DOHH2 (cell line): ENCODE data around the gene TAF6.

Experiments
- H3F3A ChIP-seq: fragments of 200-600 bp; sonication (generic), shearing (Covaris generic); 2 replicates; pipeline ENCODE4 v1.6.0; 2016; ENCODE audit warnings: antibody characterized with exemption, mild to moderate bottlenecking; ENCODE audit not compliant: control insufficient read depth, insufficient read depth
- H3K27ac ChIP-seq: fragments of 200-600 bp; sonication (generic); 2 replicates; pipeline ENCODE4 v1.5.1; 2014; ENCODE audit warnings: low read depth, mild to moderate bottlenecking, low read length, moderate library complexity
- H3K27me3 ChIP-seq: fragments of 200-600 bp; sonication (generic); 2 replicates; pipeline ENCODE4 v1.6.1; 2014; ENCODE audit warnings: mild to moderate bottlenecking, low read length, mixed read lengths; ENCODE audit not compliant: control insufficient read depth
- H3K36me3 ChIP-seq: fragments of 200-600 bp; sonication (generic); 2 replicates; pipeline ENCODE4 v1.6.1; 2014; ENCODE audit warnings: mild to moderate bottlenecking, low read length, moderate library complexity, mixed read lengths; ENCODE audit not compliant: control insufficient read depth
- H3K4me1 ChIP-seq: fragments of 200-600 bp; sonication (generic); 2 replicates; pipeline ENCODE4 v1.6.1; 2014; ENCODE audit warnings: mild to moderate bottlenecking, low read length, mixed read lengths; ENCODE audit not compliant: control insufficient read depth
- H3K4me2 ChIP-seq: fragments of 200-600 bp; sonication (generic); 2 replicates; pipeline ENCODE4 v1.6.0; 2014; ENCODE audit warnings: mild to moderate bottlenecking, low read length, moderate library complexity
- H3K4me3 ChIP-seq: fragments of 200-600 bp; sonication (generic); 2 replicates; pipeline ENCODE4 v1.5.1; 2014; ENCODE audit warnings: mild to moderate bottlenecking, low read length, mixed read lengths
- H3K79me2 ChIP-seq: fragments of 200-600 bp; sonication (generic); 2 replicates; pipeline ENCODE4 v1.6.1; 2014; ENCODE audit warnings: mild to moderate bottlenecking, low read length, mixed read lengths; ENCODE audit not compliant: control insufficient read depth
- H3K9me2 ChIP-seq: fragments of 200-600 bp; sonication (generic); replicated peaks from 2 replicates; pipeline ENCODE4 v1.6.1; 2014; ENCODE audit warnings: mild to moderate bottlenecking, low read length, mixed read lengths; ENCODE audit not compliant: control insufficient read depth
- H3K9me3 ChIP-seq: fragments of 200-600 bp; sonication (generic); 2 replicates; pipeline ENCODE4 v1.6.1; 2014; ENCODE audit warnings: antibody characterized with exemption, low read length, mixed read lengths; ENCODE audit not compliant: control insufficient read depth, insufficient read depth
- H4K20me1 ChIP-seq: fragments of 200-600 bp; sonication (generic); 2 replicates; pipeline ENCODE4 v1.6.0; 2014; ENCODE audit warnings: low read depth, mild to moderate bottlenecking, antibody characterized with exemption, low read length, moderate library complexity; ENCODE audit not compliant: control insufficient read depth, insufficient read depth
- EZH2phosphoT487 ChIP-seq: fragments of 200-600 bp; sonication (generic); IDR thresholded peaks from 2 replicates; pipeline ENCODE4 v1.6.1; 2017; ENCODE audit warnings: borderline replicate concordance, mild to moderate bottlenecking, antibody characterized with exemption, low read length, moderate library complexity, mixed read lengths
- TF ChIP-seq, protein P1 (sequence below): fragments of 200-600 bp; sonication (generic); IDR thresholded peaks from one replicate; pipeline ENCODE4 v1.5.1; 2014; ENCODE audit warnings: antibody characterized with exemption, mild to moderate bottlenecking, low read depth, low read length; ENCODE audit not compliant: poor library complexity, severe bottlenecking

TAF6 gene

DNA sequence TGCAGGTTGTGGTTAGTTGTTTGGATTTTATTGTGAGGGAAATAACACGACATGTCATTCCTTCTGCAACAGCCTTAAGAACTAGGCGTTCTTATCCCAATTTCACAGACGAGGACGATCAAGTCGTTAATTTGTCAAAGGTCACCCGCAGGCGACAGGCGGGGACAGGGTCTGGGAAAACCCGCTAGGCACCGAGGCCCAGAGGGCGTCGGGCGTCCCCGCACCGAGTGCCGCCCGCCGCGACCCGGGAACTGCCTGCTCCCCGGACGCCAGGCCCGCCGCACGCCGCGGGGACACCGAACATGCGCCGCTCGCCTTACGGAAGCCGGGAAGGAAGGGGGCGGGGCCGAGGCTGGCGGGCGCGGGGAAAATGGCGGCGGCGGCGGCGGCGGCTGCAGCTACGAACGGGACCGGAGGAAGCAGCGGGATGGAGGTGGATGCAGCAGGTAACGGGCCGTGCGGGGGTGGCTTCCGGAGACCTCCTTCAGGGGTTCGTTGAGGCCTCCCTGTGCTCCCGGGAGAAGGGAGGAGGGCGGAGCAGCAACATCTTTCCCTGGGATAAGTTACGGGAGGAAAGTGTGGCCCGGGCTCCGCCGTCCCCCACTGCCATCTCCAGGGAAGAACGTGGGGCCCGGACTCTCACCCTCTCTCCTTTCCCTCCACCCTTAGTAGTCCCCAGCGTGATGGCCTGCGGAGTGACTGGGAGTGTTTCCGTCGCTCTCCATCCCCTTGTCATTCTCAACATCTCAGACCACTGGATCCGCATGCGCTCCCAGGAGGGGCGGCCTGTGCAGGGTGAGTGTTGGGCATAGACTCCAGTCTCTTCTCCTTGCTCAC lies 30.3 kb downstream of the TAF6 start, which contains the start of gene COPS6:
TSS of gene COPS6 (plus strand) at position 349 of the 837 bp plus-strand sequence. CDS start at position 371, 22 bp downstream.
- Histone ChIP-seq H3K27me3 (peaks cover 6% of the 10 kb centered on the region; the same call in 1 of the 2 replicates), H3K27ac (peak within 1 kb of the TSS; percentile 66), H3K79me2 (peaks cover 25% of the 10 kb centered on the region), H4K20me1 (0 out of 2 replicates have a peak, but pooled peaks cover under 1% of the 10 kb centered on the region), H3K4me3 (peak within 1 kb of the TSS; percentile 82), H3K4me2 (peak within 1 kb of the TSS; percentile 97), H3K9me3 (no peaks in the 10 kb centered on the region), H3K4me1 (peaks cover 28% of the 10 kb centered on the region), H3F3A (peaks cover 54% of the 10 kb centered on the region), H3K9me2 (no peaks in the 10 kb centered on the region), H3K36me3 (peaks cover 44% of the 10 kb centered on the region)
- no peak for TF ChIP-seq EZH2phosphoT487
- TF ChIP-seq, protein P1, sequence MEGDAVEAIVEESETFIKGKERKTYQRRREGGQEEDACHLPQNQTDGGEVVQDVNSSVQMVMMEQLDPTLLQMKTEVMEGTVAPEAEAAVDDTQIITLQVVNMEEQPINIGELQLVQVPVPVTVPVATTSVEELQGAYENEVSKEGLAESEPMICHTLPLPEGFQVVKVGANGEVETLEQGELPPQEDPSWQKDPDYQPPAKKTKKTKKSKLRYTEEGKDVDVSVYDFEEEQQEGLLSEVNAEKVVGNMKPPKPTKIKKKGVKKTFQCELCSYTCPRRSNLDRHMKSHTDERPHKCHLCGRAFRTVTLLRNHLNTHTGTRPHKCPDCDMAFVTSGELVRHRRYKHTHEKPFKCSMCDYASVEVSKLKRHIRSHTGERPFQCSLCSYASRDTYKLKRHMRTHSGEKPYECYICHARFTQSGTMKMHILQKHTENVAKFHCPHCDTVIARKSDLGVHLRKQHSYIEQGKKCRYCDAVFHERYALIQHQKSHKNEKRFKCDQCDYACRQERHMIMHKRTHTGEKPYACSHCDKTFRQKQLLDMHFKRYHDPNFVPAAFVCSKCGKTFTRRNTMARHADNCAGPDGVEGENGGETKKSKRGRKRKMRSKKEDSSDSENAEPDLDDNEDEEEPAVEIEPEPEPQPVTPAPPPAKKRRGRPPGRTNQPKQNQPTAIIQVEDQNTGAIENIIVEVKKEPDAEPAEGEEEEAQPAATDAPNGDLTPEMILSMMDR: no peak

DNA sequence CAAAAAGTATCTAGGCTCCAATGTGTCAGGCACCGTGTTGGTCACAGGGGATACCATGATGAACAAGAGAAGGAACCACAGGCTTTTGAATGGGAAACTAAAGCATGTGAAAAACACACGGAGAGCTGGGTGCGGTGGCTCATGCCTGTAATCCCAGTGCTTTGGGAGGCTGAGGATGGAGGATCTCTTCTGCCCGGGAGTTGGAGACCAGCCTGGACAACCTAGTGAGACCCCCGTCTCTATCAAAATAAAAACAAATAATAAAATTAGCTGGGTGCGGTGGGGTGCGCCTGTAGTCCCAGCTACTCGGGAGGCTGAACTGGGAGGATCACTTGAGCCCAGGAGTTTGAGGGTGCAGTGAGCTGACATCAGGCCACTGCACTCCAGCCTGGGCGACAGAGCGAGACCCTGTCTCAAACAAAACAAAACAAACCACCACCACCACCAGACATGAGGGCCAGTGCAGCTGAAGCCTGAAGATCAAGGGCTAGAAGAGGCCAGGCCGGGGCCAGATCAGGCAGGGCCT lies 31.0 kb downstream of the TAF6 start:
- Histone ChIP-seq H3K79me2 (peaks cover 25% of the 10 kb centered on the region), H4K20me1 (no peaks in the 10 kb centered on the region), H3K4me2 (peak overlapping the region; percentile 97), H3K9me3 (no peaks in the 10 kb centered on the region), H3K27ac (peak overlapping the region; percentile 66), H3K9me2 (no peaks in the 10 kb centered on the region), H3K4me3 (peak overlapping the region; percentile 82), H3F3A (peaks cover 49% of the 10 kb centered on the region), H3K36me3 (peaks cover 37% of the 10 kb centered on the region), H3K27me3 (peaks cover 7% of the 10 kb centered on the region; the same call in 1 of the 2 replicates), H3K4me1 (peaks cover 30% of the 10 kb centered on the region)
- TF ChIP-seq, protein P1: no peak
- TF ChIP-seq EZH2phosphoT487: no peak

DNA sequence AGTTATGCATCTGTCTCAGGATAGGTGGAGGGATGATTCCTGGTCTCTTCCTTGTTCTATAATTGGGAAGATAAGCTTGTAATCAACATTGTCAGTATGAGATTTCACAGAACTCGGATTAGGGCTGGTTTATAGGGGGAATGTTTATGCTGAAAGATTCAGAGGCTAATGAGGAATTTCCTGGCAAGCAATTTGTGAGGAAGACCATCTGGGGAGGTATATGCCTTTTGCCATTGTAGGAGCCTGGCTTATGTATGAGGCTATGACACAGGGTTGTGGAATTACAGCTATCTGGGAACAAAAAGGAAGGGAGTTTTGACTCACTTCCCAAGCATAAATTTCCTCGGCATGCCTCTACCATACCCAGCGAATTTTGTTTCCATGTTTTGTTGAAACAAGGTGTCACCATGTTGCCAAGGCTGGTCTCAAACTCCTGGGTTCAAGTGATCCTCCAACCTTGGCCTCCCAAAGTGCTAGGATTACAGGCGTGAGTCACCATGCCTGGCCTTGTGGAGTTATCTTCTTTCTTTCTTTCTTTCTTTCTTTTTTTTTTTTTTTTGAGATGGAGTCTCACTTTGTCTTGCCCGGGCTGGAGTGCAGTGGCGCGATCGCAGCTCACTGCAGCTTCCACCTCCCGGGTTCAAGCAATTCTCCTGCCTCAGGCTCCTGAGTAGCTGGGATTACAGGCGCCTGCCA lies 32.0 kb downstream of the TAF6 start:
- H3K27ac ChIP-seq: no peak overlapping the region
- peaks cover 28% of the 10 kb centered on the region for H3K36me3 ChIP-seq
- H3K79me2 ChIP-seq: peaks cover 25% of the 10 kb centered on the region
- H3K27me3 ChIP-seq: peaks cover 7% of the 10 kb centered on the region; the same call in 1 of the 2 replicates
- H3K9me2 ChIP-seq: no peaks in the 10 kb centered on the region
- H4K20me1 ChIP-seq: no peaks in the 10 kb centered on the region
- TF ChIP-seq, protein P1: no peak
- no peak for TF ChIP-seq EZH2phosphoT487
- no peaks in the 10 kb centered on the region for H3K9me3 ChIP-seq
- H3F3A ChIP-seq: peaks cover 44% of the 10 kb centered on the region
- H3K4me3 ChIP-seq: no peak overlapping the region
- peaks cover 39% of the 10 kb centered on the region for H3K4me1 ChIP-seq
- no peak overlapping the region for H3K4me2 ChIP-seq
